NCI-H1417 (cell line): ENCODE measurements around the gene MINK1.
"Not testable (repeated sequence)": the region's sequence is repeated elsewhere in the genome, so short reads cannot be mapped to it uniquely, and the experiment has no call there.

Source experiments
- DNase-seq, 3 experiments: peaks; one replicate each; lab custom pipeline; 2025; lab: John Stamatoyannopoulos, UW

Gene MINK1

DNA sequence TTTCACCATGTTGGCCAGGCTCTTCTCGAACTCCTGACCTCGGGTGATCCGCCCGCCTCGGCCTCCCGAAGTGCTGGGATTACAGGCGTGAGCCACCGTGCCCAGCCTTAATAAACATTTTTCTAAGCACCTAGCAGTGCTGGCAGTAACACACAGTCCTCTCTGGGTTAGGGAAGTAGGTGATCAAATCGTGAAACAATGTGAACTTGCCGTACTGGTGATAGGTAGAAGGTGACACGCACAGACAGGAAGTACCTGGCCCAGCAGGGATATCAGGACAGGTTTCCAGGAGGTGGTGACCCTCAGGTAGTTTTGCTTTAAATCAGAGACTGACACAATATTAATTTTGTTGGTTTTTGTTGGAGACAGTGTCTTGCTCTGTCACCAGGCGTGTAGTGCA lies 21.7 kb upstream of the MINK1 start:
- DNase-seq: no peak

GRCh38 chr17:4812690-4813089 lies 20.4 kb upstream of the MINK1 start:
- DNase-seq: no peak

DNA sequence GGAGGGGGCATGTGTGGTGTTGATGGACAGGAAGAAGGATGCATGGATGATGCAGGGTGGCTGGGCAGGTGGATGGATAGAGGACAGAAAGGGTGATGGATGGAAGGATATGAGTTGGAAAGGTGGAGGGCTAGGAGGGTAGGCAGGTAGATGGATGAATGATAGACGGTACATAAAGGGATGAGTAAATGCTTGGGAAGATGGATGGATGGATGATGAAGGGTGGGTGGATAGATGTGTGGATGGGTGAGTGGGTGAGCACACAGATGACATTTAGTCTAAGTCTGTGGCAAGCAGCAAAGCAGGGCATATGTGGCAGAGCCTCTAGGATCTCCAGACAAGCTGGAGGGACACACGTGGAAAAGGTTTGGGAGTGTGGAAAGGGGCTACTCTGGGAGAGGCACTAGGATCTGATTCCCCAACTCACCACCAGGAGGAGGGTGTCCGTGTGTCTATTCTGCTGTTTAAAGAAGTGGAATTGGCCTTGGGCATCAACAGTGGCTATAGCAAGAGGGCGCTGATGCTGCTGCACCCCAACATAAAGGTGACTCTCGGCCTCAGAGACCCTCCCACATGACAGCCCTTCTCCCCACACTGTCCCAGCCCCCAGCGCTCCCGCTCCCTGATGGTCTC lies 18.0 kb upstream of the MINK1 start:
- DNase-seq: no peak

DNA sequence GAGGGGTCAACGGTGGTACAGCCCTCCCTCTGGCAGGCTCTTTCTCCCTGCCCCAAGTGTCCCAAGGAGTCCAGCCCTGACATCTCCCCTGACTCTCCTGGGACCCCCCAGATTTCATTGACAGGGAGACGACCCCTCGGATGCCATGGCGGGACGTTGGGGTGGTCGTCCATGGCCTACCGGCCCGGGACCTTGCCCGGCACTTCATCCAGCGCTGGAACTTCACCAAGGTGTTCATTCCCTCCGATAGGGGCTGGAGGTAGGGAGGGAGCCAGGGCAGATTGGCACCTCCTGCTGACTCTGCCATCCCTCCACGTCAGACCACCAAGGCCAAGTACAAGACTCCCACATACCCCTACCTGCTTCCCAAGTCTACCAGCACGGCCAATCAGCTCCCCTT lies 16.3 kb upstream of the MINK1 start:
- no peak for DNase-seq

- DNase-seq: no peak
These were observed 14.9 kb upstream of the MINK1 start for GRCh38 chr17:4818276-4818675.

DNA sequence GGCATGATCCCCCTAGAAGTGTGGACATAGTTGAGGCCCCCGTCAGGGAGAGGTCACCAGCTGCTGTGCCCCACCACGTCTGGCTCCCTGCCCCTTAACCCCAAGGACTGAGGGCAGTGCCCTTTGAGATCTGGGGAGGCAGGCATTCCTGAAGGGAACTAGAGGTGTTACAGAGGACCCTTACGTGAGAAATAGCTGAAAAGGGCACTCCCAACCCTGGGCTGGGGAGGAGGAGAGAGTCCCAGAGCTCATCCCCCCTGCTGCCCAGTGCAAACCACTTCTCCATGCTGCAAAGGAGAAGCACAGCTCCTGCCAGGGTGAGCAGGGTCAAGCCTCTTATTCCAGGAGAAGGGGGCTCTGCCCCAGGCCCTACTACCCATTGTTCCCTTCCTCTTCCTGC lies 10.3 kb upstream of the MINK1 start:
- no peak for DNase-seq

DNA sequence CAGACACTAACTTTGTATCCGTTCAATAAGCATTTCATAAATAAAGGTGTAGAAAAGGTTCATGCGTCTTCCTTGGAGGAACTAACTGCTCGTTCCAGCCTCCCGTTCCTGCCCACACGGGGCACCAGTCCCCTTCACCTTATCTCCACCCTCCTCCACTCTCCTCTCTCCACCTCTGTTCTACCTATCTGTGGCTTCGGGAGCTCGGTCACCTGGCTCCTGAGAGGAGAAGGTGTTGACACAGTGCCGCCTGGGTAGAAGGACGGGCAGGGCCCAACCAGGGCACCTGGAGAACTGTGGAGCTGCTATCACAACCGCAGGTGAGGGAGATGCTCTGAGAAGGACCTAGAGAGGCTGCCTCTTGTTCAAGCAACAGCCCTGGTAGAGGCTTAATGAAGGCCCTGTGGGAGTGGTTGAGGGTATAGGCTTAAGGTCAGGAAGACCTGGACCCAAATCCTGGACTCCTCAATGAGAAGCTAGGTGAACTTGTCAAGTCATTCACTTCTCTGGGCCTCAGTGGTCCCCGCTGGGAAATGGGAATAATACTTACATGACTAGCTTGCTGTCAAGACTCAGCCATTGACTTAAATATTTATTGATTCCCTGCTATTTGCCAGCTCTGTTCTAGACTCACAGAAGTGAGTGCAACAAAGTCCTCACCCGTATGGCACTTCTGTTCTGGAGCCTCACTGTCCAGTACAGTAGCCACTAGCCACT lies 9.6 kb upstream of the MINK1 start:
- peak in 1 of 3 experiments; percentile 19 for DNase-seq

GRCh38 chr17:4827399-4827798 lies 5.7 kb upstream of the MINK1 start:
- peak in 1 of 3 experiments; percentile 3 for DNase-seq

GRCh38 chr17:4832829-4833177 lies 337 bp upstream of the MINK1 start:
- DNase-seq: not testable (repeated sequence)

DNA sequence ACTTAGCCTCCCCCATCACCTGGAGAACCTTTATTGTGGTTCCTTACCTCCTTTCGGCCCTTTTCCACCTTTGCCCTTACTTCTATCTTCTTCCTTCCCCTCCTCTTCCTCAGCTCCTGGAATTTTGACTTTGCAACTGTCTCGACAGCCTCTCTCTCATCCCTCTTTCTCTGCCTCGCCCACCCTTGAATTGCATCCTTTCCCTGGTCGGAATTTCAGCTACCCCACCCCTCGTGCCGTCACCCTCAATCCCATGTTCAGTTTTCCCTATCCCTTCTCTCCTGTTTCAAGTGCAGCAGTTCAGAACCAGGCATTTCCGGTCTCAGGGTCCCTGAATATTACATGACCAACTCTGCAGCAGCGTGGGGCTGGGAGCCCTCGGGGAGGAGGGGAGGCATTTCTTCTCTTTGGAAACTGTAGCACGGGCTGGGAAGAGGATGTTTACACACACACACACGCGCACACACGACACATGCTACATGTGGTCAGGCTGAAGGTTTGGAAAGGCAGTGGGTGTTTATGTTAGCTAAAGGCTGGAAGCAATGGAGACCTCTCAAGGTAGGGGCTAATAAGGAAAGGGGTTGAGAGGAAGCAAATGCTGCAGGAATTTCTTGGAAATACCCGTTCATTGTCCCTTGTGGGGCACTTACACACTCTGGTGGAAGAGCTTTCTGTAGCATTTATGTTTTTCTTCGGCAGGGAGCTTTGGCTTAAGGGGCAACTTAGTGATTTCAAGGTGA lies 971 bp downstream of the MINK1 start:
- DNase-seq: peak in 2 of 3 experiments; percentile 21 to 42

- no peak for DNase-seq
These were observed 1.5 kb downstream of the MINK1 start for GRCh38 chr17:4834681-4835020.

- no peak for DNase-seq
These were observed 3.1 kb downstream of the MINK1 start for GRCh38 chr17:4836221-4836620.

- no peak for DNase-seq
These were observed 4.5 kb downstream of the MINK1 start for GRCh38 chr17:4837471-4838308.

DNA sequence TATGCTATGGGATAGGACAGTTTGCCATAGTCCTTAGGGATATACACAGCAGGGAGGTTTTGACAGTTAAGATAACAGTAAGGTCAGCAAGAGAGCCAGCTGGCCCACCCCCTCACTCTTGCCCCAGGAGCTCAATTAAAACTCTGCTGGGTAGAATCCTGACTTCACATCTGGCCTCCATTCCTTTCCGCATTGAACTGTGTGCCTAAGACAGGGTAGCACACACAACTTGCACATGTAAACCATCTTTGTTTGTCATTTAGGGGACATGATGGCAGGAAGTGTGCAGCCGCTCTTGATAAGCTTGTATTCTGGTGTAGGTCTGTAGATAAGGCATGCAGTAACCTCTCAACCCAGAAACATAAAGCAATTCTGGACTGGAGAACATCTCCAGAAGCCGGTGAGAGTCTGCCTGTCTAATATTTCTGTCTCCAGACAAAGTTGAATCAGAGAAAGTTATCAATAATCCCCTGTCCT lies 5.2 kb downstream of the MINK1 start:
- DNase-seq: no peak

- DNase-seq: no peak
These were observed 6.1 kb downstream of the MINK1 start for GRCh38 chr17:4839221-4839620.

DNA sequence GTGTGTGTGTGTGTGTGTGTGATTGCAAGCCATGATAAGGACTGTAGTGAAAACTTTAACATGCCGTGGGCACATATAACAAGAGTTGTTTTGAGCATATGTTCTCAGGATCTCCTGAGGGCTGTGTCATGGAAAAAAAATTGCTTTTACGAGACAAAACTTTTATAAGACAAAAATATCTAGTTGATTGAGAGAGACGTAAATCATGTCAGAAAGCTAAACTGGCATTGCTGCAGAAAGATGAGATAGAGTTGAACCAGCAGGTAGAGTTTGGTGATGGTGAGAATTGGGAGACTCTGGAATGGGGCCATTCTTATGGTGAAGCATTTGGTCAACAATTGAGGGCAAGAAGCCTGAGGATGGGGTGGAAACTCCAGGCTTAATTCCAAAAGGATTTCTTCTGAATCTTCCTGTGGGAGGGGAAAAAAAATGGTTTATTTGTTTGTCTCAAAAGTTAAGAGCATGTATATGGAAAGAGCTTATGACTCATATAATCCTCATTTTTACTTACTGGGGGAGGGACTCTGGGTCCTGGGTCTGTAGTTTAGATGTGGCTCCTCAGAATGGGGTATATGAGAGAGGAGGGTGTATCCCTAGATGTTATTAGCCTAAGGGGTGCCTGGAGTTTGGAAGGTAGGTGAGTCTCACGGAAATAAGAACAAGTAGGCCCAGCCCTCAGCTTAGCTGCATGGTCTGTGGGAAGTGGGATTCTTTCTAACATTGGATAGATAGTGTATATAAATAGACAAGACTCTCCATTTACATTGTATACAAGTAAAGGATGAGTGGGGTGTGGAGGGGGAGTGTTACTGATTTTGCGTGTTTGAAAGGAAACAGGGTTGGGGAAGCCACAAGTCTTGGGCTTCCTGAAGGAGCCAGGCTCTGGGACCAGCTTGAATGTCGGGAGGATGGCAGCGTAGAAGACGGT lies 7.1 kb downstream of the MINK1 start:
- no peak for DNase-seq

- no peak for DNase-seq
These were observed 7.7 kb downstream of the MINK1 start for GRCh38 chr17:4840893-4841242.

DNA sequence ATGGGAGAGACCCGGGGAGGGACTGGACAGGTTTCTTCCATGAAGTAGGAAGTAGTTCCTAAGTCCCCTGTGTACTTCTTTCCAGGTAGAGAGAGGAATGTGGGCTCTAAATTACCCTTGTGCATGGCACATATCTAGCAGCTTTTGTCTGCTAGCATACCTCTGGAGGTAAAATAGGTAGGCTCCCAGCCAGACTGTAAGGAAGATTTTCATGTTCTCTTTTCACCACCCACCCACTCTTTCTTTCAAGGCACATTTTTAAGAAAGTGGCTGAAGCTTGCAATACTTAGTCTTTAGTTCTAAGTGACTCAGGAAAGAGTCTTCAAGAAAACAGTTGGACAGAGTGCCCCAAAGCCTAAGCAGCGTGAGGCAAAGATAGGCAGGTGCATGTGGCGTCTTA lies 9.2 kb downstream of the MINK1 start:
- DNase-seq: no peak

- DNase-seq: no peak
These were observed 10.3 kb downstream of the MINK1 start for GRCh38 chr17:4843321-4844000.

DNA sequence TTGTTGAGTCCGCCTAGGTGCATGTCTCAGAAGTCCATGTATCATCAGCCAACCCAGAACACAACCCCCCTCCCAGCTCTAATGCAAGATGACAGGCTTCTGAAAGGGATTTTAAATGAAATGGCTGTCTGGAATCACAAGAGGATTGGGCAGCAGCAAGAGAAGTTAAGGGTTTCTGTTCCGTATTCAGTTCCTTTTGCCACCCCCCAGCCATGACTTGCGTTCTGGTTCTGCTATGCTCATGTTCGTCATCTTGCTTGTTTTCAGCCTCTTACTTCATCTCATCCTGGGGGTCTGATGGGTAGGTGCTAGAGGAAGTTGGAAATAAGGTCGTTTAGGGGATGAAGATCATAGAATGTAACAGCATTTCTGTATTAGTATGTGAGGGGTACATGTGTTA lies 12.0 kb downstream of the MINK1 start:
- DNase-seq: no peak
